Panc1 (cell line): ENCODE data around the gene ZC3H14. TPM values are rescaled to one million over a fixed set of nuclear protein-coding genes. Genes with fewer than 3 reads are reported as not detected.
A peak's percentile ranks its signal among the peaks of the same experiment; 100 is the strongest.

ENCODE experiments used
- ATAC-seq: fragments of 200-7000 bp; cut with Tn5 transposase; 2 replicates; pipeline ENCODE4 v1.9.1; 2020; ENCODE audit warnings: mild to moderate bottlenecking, moderate library complexity
- BruUV-seq: library from RNA; stranded (reverse); fragments of 400-500 nt; replicated peaks from 2 replicates; lab custom pipeline; 2021; lab: Mats Ljungman, UMichigan
- CTCF ChIA-PET: fragments of 300-600 bp; sonication (Branson Sonifier 250); formaldehyde crosslinking; loops from one replicate; lab custom pipeline; 2022; ENCODE audit warnings: antibody characterized with exemption; lab: Charles Lee
- POLR2A ChIA-PET: fragments of 300-600 bp; sonication (Branson Sonifier 250); formaldehyde crosslinking; loops from one replicate; lab custom pipeline; 2022; ENCODE audit warnings: antibody characterized with exemption; lab: Charles Lee
- DNase-seq: peaks from one replicate; pipeline ENCODE4 v3.0.0-alpha.2; 2010; ENCODE audit warnings: low read depth, low spot score
- H3K27ac ChIP-seq: 2 replicates; pipeline ENCODE4 v1.5.1; 2011; ENCODE audit warnings: mild to moderate bottlenecking, low read length, inconsistent platforms
- H3K27me3 ChIP-seq: fragments of 200-500 bp; sonication (Bioruptor generic); 2 replicates; pipeline ENCODE4 v1.6.0; 2014; ENCODE audit warnings: low read length, inconsistent platforms; ENCODE audit not compliant: control insufficient read depth, insufficient read depth
- H3K36me3 ChIP-seq: fragments of 200-500 bp; sonication (Bioruptor generic); 2 replicates; pipeline ENCODE4 v1.5.1; 2014; ENCODE audit warnings: inconsistent platforms, mild to moderate bottlenecking, low read length, moderate library complexity; ENCODE audit not compliant: control insufficient read depth, insufficient read depth
- H3K4me1 ChIP-seq: 2 replicates; pipeline ENCODE4 v1.5.1; 2011; ENCODE audit warnings: inconsistent platforms, mild to moderate bottlenecking, low read length, moderate library complexity; ENCODE audit not compliant: control insufficient read depth, insufficient read depth
- H3K4me3 ChIP-seq, 2 experiments: 2 replicates each; pipeline ENCODE4 v1.5.1; 2011 to 2012; ENCODE audit warnings: low read depth in 2 of 2, low read length in 2 of 2, mild to moderate bottlenecking in 2 of 2, inconsistent platforms in 1 of 2, moderate library complexity in 1 of 2
- H3K9me3 ChIP-seq: fragments of 200-500 bp; sonication (Bioruptor generic); 2 replicates; pipeline ENCODE4 v1.5.1; 2014; ENCODE audit warnings: low read depth, mild to moderate bottlenecking, inconsistent platforms, low read length, moderate library complexity; ENCODE audit not compliant: control insufficient read depth, insufficient read depth
- CTCF ChIP-seq: fragments of 450-650 bp; IDR thresholded peaks from 2 replicates; pipeline ENCODE4 v1.5.1; 2017; ENCODE audit warnings: mild to moderate bottlenecking
- POLR2AphosphoS5 ChIP-seq: IDR thresholded peaks from 2 replicates; pipeline ENCODE4 v1.6.1; 2012; ENCODE audit warnings: mild to moderate bottlenecking, low read depth, low read length, moderate library complexity
- REST ChIP-seq, 2 experiments: IDR thresholded peaks; 2 replicates each; pipeline ENCODE4 v1.6.1; 2011 to 2012; ENCODE audit warnings: low read depth in 2 of 2, control low read depth in 1 of 2, low read length in 1 of 2, mild to moderate bottlenecking in 1 of 2, moderate library complexity in 1 of 2; ENCODE audit not compliant: insufficient read depth in 1 of 2
- SIN3A ChIP-seq: IDR thresholded peaks from 2 replicates; pipeline ENCODE4 v1.6.1; 2012; ENCODE audit warnings: low read depth, mild to moderate bottlenecking, low read length, moderate library complexity, borderline replicate concordance; ENCODE audit not compliant: insufficient read depth
- TCF7L2 ChIP-seq: IDR thresholded peaks from 2 replicates; pipeline ENCODE4 v1.6.1; 2011; ENCODE audit warnings: mild to moderate bottlenecking, low read depth, low read length, inconsistent platforms
- in situ Hi-C: cut with HindIII; loops from 2 replicates; pipeline ENCODE4 v1.10.0; 2016; ENCODE audit warnings: low sequenced_read_pairs, low pct_unique_long_range_greater_than_20kb
- intact Hi-C: fragments of 100-400 bp; cut with micrococcal nuclease; formaldehyde crosslinking; loops from one replicate; pipeline ENCODE4 v1.10.0; 2022; ENCODE audit not compliant: unreplicated experiment
- total RNA-seq: library from RNA; stranded (reverse); gene quantifications from one replicate; pipeline ENCODE4 v1.2.1, GENCODE V29; 2021; ENCODE audit not compliant: unreplicated experiment

Gene ZC3H14
- total RNA-seq, 1 experiment from 2014 or later, result 57.1 TPM

GRCh38 chr14:88563845-88564244 is 1.0 kb downstream of the ZC3H14 start:
- ChIA-PET POLR2A (no interaction called here), CTCF (no interaction called here)
- TF ChIP-seq REST (IDR thresholded peaks at IDR 0.05; ENCODE audit: insufficient read depth in 1 of 2, low read depth in 2 of 2, low read length in 1 of 2) (no peak), POLR2AphosphoS5 (no peak), CTCF (no peak), TCF7L2 (no peak), SIN3A (no peak)
- BruUV-seq, result no TSS peak
- intact Hi-C loops, result no loop called here
- no peaks in the 10 kb centered on the region for H3K9me3 ChIP-seq
- peaks cover 7% of the 10 kb centered on the region for H3K36me3 ChIP-seq
- H3K4me1 ChIP-seq, result peaks cover 7% of the 10 kb centered on the region
- ATAC-seq, result no peak
- peak overlapping the region; percentile 74 to 77 for H3K4me3 ChIP-seq
- peak overlapping the region; percentile 74 for H3K27ac ChIP-seq
- DNase-seq, result no peak
- in situ Hi-C loops, result no loop called here
- H3K27me3 ChIP-seq, result no peaks in the 10 kb centered on the region

GRCh38 chr14:88565427-88565826 is 2.6 kb downstream of the ZC3H14 start:
- Histone ChIP-seq H3K27ac (no peak overlapping the region), H3K9me3 (no peaks in the 10 kb centered on the region), H3K4me3 (no peak overlapping the region), H3K36me3 (peaks cover 21% of the 10 kb centered on the region), H3K4me1 (peaks cover 7% of the 10 kb centered on the region), H3K27me3 (no peaks in the 10 kb centered on the region)
- ChIA-PET POLR2A (no interaction called here), CTCF (no interaction called here)
- no peak for DNase-seq
- no TSS peak for BruUV-seq
- in situ Hi-C loops (no loop called here), intact Hi-C loops (no loop called here)
- TF ChIP-seq SIN3A (no peak), REST (IDR thresholded peaks at IDR 0.05; ENCODE audit: insufficient read depth in 1 of 2, low read depth in 2 of 2, low read length in 1 of 2) (no peak), POLR2AphosphoS5 (no peak), CTCF (no peak), TCF7L2 (no peak)
- ATAC-seq, result no peak
